ENCODE data around the gene PREX1. TPM values are rescaled to one million over a fixed set of nuclear protein-coding genes. Genes with fewer than 3 reads are reported as not detected.

Gene PREX1
- polyA plus RNA-seq, 1 of the 3 experiments (the other 2 are of a cell fraction), result 5.3 TPM

DNA sequence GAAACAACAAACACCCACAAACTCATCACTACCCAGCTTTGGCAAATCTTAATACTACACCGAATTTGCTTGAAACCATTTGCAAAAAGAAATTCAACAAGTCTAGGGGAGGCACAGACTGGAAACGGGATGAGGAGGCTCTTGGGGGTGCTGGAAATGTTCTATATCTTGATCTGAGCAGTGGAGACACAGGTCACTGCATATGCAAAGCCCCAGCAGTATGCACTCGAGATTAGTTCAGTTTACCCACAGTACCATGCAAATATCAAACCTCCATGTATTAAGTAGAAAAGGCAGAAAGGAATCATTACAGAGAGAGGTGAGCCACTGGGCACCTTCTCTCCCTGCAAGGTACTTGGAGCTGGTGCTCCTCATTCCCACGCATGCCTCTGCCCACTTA is 75.9 kb downstream of the PREX1 start:
- H3K4me3 ChIP-seq (ENCODE audit: low read depth in 2 of 2, low read length in 1 of 2), result no peak overlapping the region
- no peaks in the 10 kb centered on the region for H3K9me3 ChIP-seq
- no peaks in the 10 kb centered on the region for H3K9me2 ChIP-seq
- H3K9ac ChIP-seq, result no peak overlapping the region
- POLR2A ChIA-PET, result no interaction called here
- no peak overlapping the region for H2AFZ ChIP-seq (ENCODE audit: low read depth)
- no peak overlapping the region for H3K27ac ChIP-seq (ENCODE audit: low read depth in 2 of 2, low read length in 1 of 2)
- no peaks in the 10 kb centered on the region; a peak in 1 of 4 replicates for H3K4me1 ChIP-seq (ENCODE audit: control insufficient read depth in 1 of 2, insufficient read depth in 2 of 2, low read depth in 1 of 2, low read length in 1 of 2)
- no peaks in the 10 kb centered on the region for H3K27me3 ChIP-seq (ENCODE audit: insufficient read depth)
- WGBS (ENCODE audit: low lambda C conversion rate), result 63% methylated on average over 4 of the region's 4 CpGs
- no peaks in the 10 kb centered on the region for H3K36me3 ChIP-seq (replicated peaks in 1 of 2; ENCODE audit: control insufficient read depth in 1 of 2, insufficient read depth in 2 of 2, low read length in 1 of 2)
- H3K79me2 ChIP-seq (ENCODE audit: insufficient read depth), result no peaks in the 10 kb centered on the region
- TF ChIP-seq CHD2 (IDR thresholded peaks at IDR 0.05; ENCODE audit: low read length, partially characterized antibody) (no peak), SIN3A (IDR thresholded peaks at IDR 0.05; ENCODE audit: borderline replicate concordance, low read depth, low read length) (no peak), FOXJ3 (CRISPR knock-in tag; IDR thresholded peaks at IDR 0.05) (no peak), GATA2 (CRISPR knock-in tag; IDR thresholded peaks at IDR 0.05) (no peak), POLR2AphosphoS5 (IDR thresholded peaks at IDR 0.05; ENCODE audit: low read depth, low read length) (no peak), ELF1 (IDR thresholded peaks at IDR 0.05) (no peak), NRF1 (IDR thresholded peaks at IDR 0.05; ENCODE audit: low read depth, low read length) (no peak), USF2 (IDR thresholded peaks at IDR 0.05; ENCODE audit: borderline replicate concordance, low read depth, low read length) (no peak), FOSL2 (IDR thresholded peaks at IDR 0.05; ENCODE audit: borderline replicate concordance, low read depth) (no peak), RFX5 (IDR thresholded peaks at IDR 0.05; ENCODE audit: low read length) (no peak), JUND (IDR thresholded peaks at IDR 0.05) (no peak), MXI1 (IDR thresholded peaks at IDR 0.05; ENCODE audit: low read depth, low read length) (no peak), CTCF (IDR thresholded peaks at IDR 0.05) (no peak), FOXM1 (IDR thresholded peaks at IDR 0.05; ENCODE audit: low read depth) (no peak), SMC3 (IDR thresholded peaks at IDR 0.05; ENCODE audit: low read depth, low read length) (no peak), RCOR1 (IDR thresholded peaks at IDR 0.05; ENCODE audit: low read length) (no peak), EZH2phosphoT487 (IDR thresholded peaks at IDR 0.05; ENCODE audit: borderline replicate concordance, low read depth) (no peak), ZBTB33 (IDR thresholded peaks at IDR 0.05; ENCODE audit: borderline replicate concordance, low read depth) (no peak)
- TF ChIP-seq, protein P1, sequence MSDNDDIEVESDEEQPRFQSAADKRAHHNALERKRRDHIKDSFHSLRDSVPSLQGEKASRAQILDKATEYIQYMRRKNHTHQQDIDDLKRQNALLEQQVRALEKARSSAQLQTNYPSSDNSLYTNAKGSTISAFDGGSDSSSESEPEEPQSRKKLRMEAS (IDR thresholded peaks at IDR 0.05; ENCODE audit: low read depth), result no peak
- H3K4me2 ChIP-seq, result no peak overlapping the region
- CTCF ChIA-PET, result interaction anchor here (2.7 kb wide), 1 partner anchor 94 kb away, joined by 10 read pairs; no protein-coding TSS in a partner anchor
- no peaks in the 10 kb centered on the region for H4K20me1 ChIP-seq (ENCODE audit: insufficient read depth)
- no peak for DNase-seq
- H3F3A ChIP-seq (replicated peaks; ENCODE audit: insufficient read depth), result no peaks in the 10 kb centered on the region
